Fibroblast of upper back skin (primary cell): Measurements from ENCODE around the gene RNF225.
"Not testable (repeated sequence)": the region's sequence is repeated elsewhere in the genome, so short reads cannot be mapped to it uniquely, and the experiment has no call there.

Experiments
- DNase-seq: peaks from one replicate; pipeline ENCODE4 v3.0.0-alpha.2; 2013

The RNF225 gene

GRCh38 chr19:58362272-58362994 lies 33.0 kb upstream of the RNF225 start, which contains the start of gene ZNF497:
TSS of gene ZNF497 (minus strand) at chr19:58362751. CDS start at chr19:58357635, 5,116 bp downstream.
- peak; percentile 95 for DNase-seq

- DNase-seq = no peak
These were observed 31.3 kb upstream of the RNF225 start for GRCh38 chr19:58364146-58364545.

GRCh38 chr19:58366585-58367430 lies 28.6 kb upstream of the RNF225 start:
- no peak for DNase-seq

GRCh38 chr19:58367698-58368454 lies 27.6 kb upstream of the RNF225 start:
- DNase-seq = no peak

- DNase-seq = no peak
These were observed 26.7 kb upstream of the RNF225 start for GRCh38 chr19:58368561-58369360.

- no peak for DNase-seq
These were observed 22.9 kb upstream of the RNF225 start for GRCh38 chr19:58372311-58373133.

- no peak for DNase-seq
These were observed 21.3 kb upstream of the RNF225 start for GRCh38 chr19:58374200-58374599.

GRCh38 chr19:58376724-58377123 lies 18.7 kb upstream of the RNF225 start:
- DNase-seq = not testable (repeated sequence)

GRCh38 chr19:58379246-58379645 lies 16.2 kb upstream of the RNF225 start:
- no peak for DNase-seq

- DNase-seq = no peak
These were observed 15.3 kb upstream of the RNF225 start for GRCh38 chr19:58380037-58380661.

- DNase-seq = peak; percentile 100
These were observed 14.6 kb upstream of the RNF225 start, which contains the start of gene ZNF837 for GRCh38 chr19:58380662-58381459. TSS of gene ZNF837 (minus strand) at chr19:58381030. CDS start at chr19:58369332, 11,698 bp downstream.

- no peak for DNase-seq
These were observed 13.8 kb upstream of the RNF225 start for GRCh38 chr19:58381460-58382212.

- DNase-seq = no peak
These were observed 12.4 kb upstream of the RNF225 start for GRCh38 chr19:58382997-58383603.

GRCh38 chr19:58385313-58385890 lies 10.1 kb upstream of the RNF225 start:
- DNase-seq = no peak

- DNase-seq = no peak
These were observed 9.4 kb upstream of the RNF225 start for GRCh38 chr19:58385891-58386575.

GRCh38 chr19:58386576-58387337 lies 8.7 kb upstream of the RNF225 start, which contains the start of gene RPS5:
TSS of gene RPS5 (plus strand) at chr19:58387269. CDS start at chr19:58388138, 869 bp downstream.
- peak; percentile 99 for DNase-seq
